ENCODE measurements around the gene DNMT3A. TPM values are rescaled to one million over a fixed set of nuclear protein-coding genes. Genes with fewer than 3 reads are reported as not detected.

The DNMT3A gene
- polyA plus RNA-seq, 2 donors = 5.0 to 7.3 TPM

DNA sequence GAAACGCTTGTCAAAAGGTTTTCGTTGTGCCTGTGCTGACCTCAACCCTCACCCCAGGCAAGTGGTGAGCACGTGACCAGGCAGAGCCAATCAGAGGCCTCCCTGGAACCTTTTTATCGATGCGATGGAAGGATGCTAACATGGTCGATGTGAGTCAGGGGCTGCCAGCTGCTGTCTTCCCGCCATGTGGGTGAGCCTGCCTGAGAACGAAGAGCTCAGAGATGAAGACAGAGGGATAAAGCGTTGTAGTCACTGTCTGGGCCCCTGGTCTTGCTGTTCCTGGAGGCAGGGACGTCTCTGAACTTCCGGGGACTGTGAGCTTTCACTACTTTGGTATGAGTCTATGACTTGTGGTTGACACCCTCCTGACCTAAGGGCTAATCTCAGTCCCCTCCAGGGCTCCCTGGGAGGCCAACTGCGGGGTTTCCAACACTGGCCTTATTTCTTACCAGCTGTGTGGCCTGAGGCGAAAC is 18.6 kb downstream of the DNMT3A start:
- Histone ChIP-seq H3K27me3 (ENCODE audit: control insufficient read depth in 1 of 2, insufficient read depth in 2 of 2, low read length in 2 of 2) (no peaks in the 10 kb centered on the region), H3K9me3 (ENCODE audit: control insufficient read depth in 2 of 2, insufficient read depth in 1 of 2, low read depth in 1 of 2, low read length in 1 of 2) (peaks cover 6 to 10% of the 10 kb centered on the region in 2 donors), H3K27ac (ENCODE audit: low read depth in 2 of 2, low read length in 1 of 2) (peak overlapping the region in 1 of 2 donors; percentile 18), H3K4me1 (ENCODE audit: control insufficient read depth in 2 of 2, insufficient read depth in 2 of 2, low read length in 1 of 2) (peaks cover 11 to 14% of the 10 kb centered on the region in 2 donors), H3K36me3 (ENCODE audit: control insufficient read depth in 2 of 2, insufficient read depth in 2 of 2, low read length in 1 of 2) (peaks cover 0 to 3% of the 10 kb centered on the region in 2 donors), H3K4me3 (ENCODE audit: low read depth in 1 of 2, low read length in 2 of 2) (no peak overlapping the region)
- 54 to 64% methylated on average over 13 of the region's 13 CpGs for WGBS, 2 donors

DNA sequence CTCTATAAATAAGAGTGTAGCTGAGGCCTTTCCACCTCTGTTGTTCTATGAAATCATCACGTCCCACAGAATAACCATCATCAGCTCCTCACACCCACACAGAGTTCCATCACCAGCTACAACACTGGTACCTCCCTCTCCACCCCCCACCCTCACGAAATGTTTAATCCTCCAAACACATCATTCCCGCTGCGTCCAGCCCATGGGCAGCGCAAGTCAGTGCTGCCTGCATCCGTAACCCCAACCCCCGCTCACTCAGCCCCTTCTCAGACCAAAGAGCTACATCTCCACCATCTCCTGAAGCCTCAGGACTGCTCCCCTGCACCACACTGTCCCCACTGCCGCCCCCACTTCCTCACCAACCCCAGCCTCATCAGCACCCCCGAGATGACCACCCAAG is 19.4 kb downstream of the DNMT3A start:
- peaks cover 0 to 3% of the 10 kb centered on the region in 2 donors for H3K36me3 ChIP-seq (ENCODE audit: control insufficient read depth in 2 of 2, insufficient read depth in 2 of 2, low read length in 1 of 2)
- WGBS, 2 donors = 78 to 83% methylated on average over 9 of the region's 9 CpGs
- H3K4me1 ChIP-seq (ENCODE audit: control insufficient read depth in 2 of 2, insufficient read depth in 2 of 2, low read length in 1 of 2) = peaks cover 11 to 14% of the 10 kb centered on the region in 2 donors
- no peak overlapping the region for H3K27ac ChIP-seq (ENCODE audit: low read depth in 2 of 2, low read length in 1 of 2)
- no peaks in the 10 kb centered on the region for H3K27me3 ChIP-seq (ENCODE audit: control insufficient read depth in 1 of 2, insufficient read depth in 2 of 2, low read length in 2 of 2)
- H3K4me3 ChIP-seq (ENCODE audit: low read depth in 1 of 2, low read length in 2 of 2) = no peak overlapping the region
- H3K9me3 ChIP-seq (ENCODE audit: control insufficient read depth in 2 of 2, insufficient read depth in 1 of 2, low read depth in 1 of 2, low read length in 1 of 2) = peaks cover 6 to 9% of the 10 kb centered on the region in 2 donors

DNA sequence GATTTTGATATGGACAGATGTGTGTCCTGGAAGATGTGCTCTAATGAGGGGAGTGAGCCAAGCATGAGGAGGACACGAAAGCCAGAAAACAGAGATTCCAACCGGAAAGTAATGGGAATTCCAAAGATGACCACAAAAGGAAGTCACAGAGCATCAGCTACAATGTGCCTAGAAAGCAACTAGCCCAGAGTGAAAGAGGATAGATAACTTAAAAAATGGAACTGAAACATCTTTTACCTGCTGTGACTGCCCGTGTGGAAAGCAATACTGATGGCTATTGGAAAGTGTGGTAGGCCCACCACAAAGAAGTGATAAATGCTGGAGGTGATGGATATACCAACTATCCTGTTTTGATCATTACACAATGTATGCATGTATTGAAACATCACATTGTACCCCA is 21.6 kb downstream of the DNMT3A start:
- peaks cover 14 to 23% of the 10 kb centered on the region in 2 donors for H3K4me1 ChIP-seq (ENCODE audit: control insufficient read depth in 2 of 2, insufficient read depth in 2 of 2, low read length in 1 of 2)
- H3K9me3 ChIP-seq (ENCODE audit: control insufficient read depth in 2 of 2, insufficient read depth in 1 of 2, low read depth in 1 of 2, low read length in 1 of 2) = no peaks in the 10 kb centered on the region
- WGBS, 2 donors = 76 to 77% methylated on average over 3 of the region's 3 CpGs
- H3K27ac ChIP-seq (ENCODE audit: low read depth in 2 of 2, low read length in 1 of 2) = no peak overlapping the region
- no peaks in the 10 kb centered on the region for H3K36me3 ChIP-seq (ENCODE audit: control insufficient read depth in 2 of 2, insufficient read depth in 2 of 2, low read length in 1 of 2)
- H3K4me3 ChIP-seq (ENCODE audit: low read depth in 1 of 2, low read length in 2 of 2) = no peak overlapping the region
- no peaks in the 10 kb centered on the region for H3K27me3 ChIP-seq (ENCODE audit: control insufficient read depth in 1 of 2, insufficient read depth in 2 of 2, low read length in 2 of 2)

DNA sequence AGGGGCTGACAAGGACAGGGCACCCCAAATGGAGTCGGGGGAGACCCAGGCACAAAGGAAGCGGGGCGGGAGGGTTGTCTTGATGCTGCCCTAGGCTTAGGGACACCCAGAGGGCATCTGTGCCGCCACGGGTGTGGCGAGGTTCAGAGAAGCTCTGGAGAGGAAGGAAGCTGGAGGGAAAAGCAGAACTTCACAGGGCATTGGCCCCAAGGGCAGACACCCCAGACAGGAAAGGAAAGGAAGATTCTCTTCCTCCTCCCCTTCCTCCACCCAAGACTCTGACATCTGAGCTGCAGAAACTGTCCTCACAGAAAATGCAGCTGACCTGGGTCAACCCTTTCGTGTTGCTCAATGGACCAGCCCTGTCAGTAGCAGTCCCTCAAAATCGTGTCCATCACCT is 25.6 kb downstream of the DNMT3A start:
- H3K9me3 ChIP-seq (ENCODE audit: control insufficient read depth in 2 of 2, insufficient read depth in 1 of 2, low read depth in 1 of 2, low read length in 1 of 2) = no peaks in the 10 kb centered on the region
- H3K27me3 ChIP-seq (ENCODE audit: control insufficient read depth in 1 of 2, insufficient read depth in 2 of 2, low read length in 2 of 2) = no peaks in the 10 kb centered on the region
- H3K36me3 ChIP-seq (ENCODE audit: control insufficient read depth in 2 of 2, insufficient read depth in 2 of 2, low read length in 1 of 2) = peaks cover 0 to 2% of the 10 kb centered on the region in 2 donors
- WGBS, 2 donors = 67 to 74% methylated on average over 8 of the region's 8 CpGs
- no peak overlapping the region for H3K4me3 ChIP-seq (ENCODE audit: low read depth in 1 of 2, low read length in 2 of 2)
- no peak overlapping the region for H3K27ac ChIP-seq (ENCODE audit: low read depth in 2 of 2, low read length in 1 of 2)
- peaks cover 6 to 21% of the 10 kb centered on the region in 2 donors for H3K4me1 ChIP-seq (ENCODE audit: control insufficient read depth in 2 of 2, insufficient read depth in 2 of 2, low read length in 1 of 2)

DNA sequence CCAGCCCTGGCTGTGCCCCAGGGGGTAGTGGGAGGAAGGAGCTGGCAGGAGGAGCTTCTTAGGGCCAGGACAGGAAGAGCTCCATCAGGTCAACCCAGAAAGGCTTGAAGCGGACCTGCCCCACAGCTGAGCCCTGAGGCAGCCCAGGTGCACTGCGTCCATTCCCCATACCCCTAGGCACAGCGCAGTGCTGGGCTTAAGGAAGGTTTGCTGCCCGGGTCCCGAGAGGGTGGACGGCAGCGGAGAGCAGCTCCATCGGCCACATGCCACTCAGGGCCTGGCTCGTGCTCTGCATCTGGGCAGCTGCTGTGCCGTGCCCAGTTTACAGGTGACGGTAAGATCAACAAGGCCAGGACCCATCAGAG is 26.4 kb downstream of the DNMT3A start:
- H3K4me1 ChIP-seq (ENCODE audit: control insufficient read depth in 2 of 2, insufficient read depth in 2 of 2, low read length in 1 of 2) = peaks cover 7 to 22% of the 10 kb centered on the region in 2 donors
- peak overlapping the region; percentile 37 to 59 for H3K27ac ChIP-seq (ENCODE audit: low read depth in 2 of 2, low read length in 1 of 2)
- peaks cover 0 to 2% of the 10 kb centered on the region in 2 donors for H3K36me3 ChIP-seq (ENCODE audit: control insufficient read depth in 2 of 2, insufficient read depth in 2 of 2, low read length in 1 of 2)
- 56 to 68% methylated on average over 11 of the region's 11 CpGs for WGBS, 2 donors
- H3K9me3 ChIP-seq (ENCODE audit: control insufficient read depth in 2 of 2, insufficient read depth in 1 of 2, low read depth in 1 of 2, low read length in 1 of 2) = no peaks in the 10 kb centered on the region
- no peak overlapping the region for H3K4me3 ChIP-seq (ENCODE audit: low read depth in 1 of 2, low read length in 2 of 2)
- H3K27me3 ChIP-seq (ENCODE audit: control insufficient read depth in 1 of 2, insufficient read depth in 2 of 2, low read length in 2 of 2) = no peaks in the 10 kb centered on the region

DNA sequence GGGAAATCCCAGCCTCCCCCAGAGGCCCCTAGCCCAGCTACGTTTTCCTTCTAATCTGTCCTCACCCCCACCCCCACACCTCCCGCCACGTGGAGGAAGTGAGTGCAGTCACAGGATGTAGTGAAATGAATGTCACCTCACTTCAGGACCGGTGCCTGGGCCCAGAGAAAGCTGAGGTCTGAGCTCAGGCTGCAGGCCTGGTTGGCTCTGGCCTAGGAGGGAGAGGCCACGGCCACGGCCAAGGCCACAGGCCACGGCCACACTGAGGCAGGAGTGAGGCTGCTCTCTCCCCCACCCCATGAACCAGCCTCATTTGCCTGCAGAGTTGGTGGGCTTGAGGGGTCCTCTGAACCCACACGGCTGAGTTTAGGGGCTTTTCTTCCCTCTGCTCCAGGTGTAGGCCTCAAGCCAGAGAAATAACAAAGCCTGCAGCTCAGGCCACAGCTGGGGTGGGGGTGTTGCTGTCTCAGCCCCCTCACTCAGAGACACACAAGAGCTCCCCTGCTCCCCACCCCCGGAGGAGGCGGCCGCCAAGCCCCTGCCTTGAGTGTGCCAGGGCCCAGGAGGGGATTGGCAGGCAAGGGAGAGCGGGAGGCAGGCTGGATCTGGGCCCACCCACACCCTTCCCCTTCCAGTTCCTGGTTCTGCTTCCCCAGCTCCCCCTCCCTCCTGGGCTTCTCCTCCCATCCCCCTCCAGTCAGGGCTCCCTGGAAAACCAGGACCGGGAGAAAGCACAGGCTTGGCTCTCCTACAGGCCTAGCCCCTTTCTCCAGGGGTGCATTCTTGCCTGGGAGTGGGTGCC is 27.0 kb downstream of the DNMT3A start:
- H3K4me3 ChIP-seq (ENCODE audit: low read depth in 1 of 2, low read length in 2 of 2) = no peak overlapping the region
- peaks cover 0 to 2% of the 10 kb centered on the region in 2 donors for H3K36me3 ChIP-seq (ENCODE audit: control insufficient read depth in 2 of 2, insufficient read depth in 2 of 2, low read length in 1 of 2)
- H3K27me3 ChIP-seq (ENCODE audit: control insufficient read depth in 1 of 2, insufficient read depth in 2 of 2, low read length in 2 of 2) = no peaks in the 10 kb centered on the region
- no peaks in the 10 kb centered on the region for H3K9me3 ChIP-seq (ENCODE audit: control insufficient read depth in 2 of 2, insufficient read depth in 1 of 2, low read depth in 1 of 2, low read length in 1 of 2)
- WGBS, 2 donors = 26 to 30% methylated on average over 13 of the region's 13 CpGs
- H3K27ac ChIP-seq (ENCODE audit: low read depth in 2 of 2, low read length in 1 of 2) = peak overlapping the region; percentile 37 to 67
- peaks cover 7 to 26% of the 10 kb centered on the region in 2 donors for H3K4me1 ChIP-seq (ENCODE audit: control insufficient read depth in 2 of 2, insufficient read depth in 2 of 2, low read length in 1 of 2)

DNA sequence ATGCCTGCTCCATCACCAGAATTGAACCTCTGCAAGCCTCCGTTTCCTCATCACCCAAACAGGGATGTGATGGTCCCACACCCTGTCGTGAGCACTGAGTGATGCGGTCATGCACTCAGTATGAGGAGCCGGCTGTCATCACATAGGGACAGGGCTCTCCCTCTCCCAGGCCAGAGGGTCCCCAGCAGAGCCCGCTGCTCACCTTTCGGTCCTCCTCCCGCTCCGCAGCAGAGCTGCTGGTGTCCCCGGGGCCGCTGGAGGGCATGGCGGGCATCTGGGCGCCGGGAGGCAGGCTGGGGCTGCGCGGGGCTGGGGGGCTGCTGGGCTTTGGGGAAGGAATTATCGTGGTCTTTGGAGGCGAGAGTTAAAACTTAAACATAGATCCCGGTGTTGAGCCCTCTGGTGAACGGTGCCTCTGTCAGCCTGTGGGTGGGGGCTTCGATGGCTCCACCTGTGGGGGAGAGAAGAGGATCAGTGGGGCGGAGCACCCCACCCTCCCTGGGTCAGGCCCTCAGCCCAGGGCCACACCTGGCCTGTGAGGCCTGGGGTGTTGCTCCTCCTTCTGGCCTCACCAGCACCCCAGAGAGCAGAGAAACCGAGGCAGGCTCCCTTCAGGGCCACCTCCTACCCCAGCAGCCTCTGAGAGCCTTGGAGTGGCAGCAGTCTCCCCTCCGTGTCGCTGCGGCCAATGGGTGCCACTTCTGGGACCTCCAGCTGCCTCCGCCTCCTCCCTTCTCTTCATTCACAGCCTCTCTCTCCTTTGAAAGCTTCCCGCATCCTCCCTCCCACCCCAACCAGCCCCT is 27.8 kb downstream of the DNMT3A start:
- no peaks in the 10 kb centered on the region for H3K9me3 ChIP-seq (ENCODE audit: control insufficient read depth in 2 of 2, insufficient read depth in 1 of 2, low read depth in 1 of 2, low read length in 1 of 2)
- peak overlapping the region in 1 of 2 donors; percentile 67 for H3K27ac ChIP-seq (ENCODE audit: low read depth in 2 of 2, low read length in 1 of 2)
- H3K27me3 ChIP-seq (ENCODE audit: control insufficient read depth in 1 of 2, insufficient read depth in 2 of 2, low read length in 2 of 2) = no peaks in the 10 kb centered on the region
- H3K4me3 ChIP-seq (ENCODE audit: low read depth in 1 of 2, low read length in 2 of 2) = no peak overlapping the region
- peaks cover 0 to 6% of the 10 kb centered on the region in 2 donors for H3K36me3 ChIP-seq (ENCODE audit: control insufficient read depth in 2 of 2, insufficient read depth in 2 of 2, low read length in 1 of 2)
- WGBS, 2 donors = 85% methylated on average over 27 of the region's 27 CpGs
- peaks cover 7 to 26% of the 10 kb centered on the region in 2 donors for H3K4me1 ChIP-seq (ENCODE audit: control insufficient read depth in 2 of 2, insufficient read depth in 2 of 2, low read length in 1 of 2)

DNA sequence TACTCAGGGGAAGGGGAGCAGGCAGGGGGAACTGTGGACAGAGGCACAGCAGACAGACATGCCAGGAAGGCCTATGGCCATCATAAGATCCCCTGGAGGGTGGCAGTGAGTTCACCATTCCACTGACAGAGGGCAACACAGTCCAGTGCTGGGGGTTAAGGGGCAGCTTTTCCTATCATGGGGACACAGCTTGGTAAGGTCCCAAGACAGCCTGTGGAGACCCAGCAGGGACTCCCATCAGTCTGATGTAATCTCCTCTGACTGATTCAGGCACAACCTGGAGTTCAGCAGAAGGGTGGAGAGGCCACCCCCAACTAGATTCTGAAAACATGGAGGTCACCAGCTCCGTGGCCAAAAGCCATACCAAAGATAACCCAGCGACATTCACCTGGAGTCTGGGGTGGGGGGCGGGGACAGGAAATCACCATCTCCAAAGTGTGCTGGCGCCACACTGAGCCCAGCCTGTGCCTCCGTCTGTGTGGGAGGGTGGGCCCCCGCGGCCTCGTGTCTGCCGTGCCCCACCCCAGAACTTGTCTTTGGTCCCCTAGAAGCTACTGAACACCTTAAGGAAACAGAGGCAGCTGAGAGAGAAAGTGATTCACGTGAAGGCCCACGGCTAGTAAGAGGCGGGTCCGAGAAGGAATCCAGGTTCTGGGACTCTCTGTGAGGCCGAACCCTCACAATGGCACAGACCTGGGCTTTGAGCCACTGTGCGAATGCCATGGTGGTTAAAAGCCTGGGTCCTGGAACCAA is 28.6 kb downstream of the DNMT3A start:
- Histone ChIP-seq H3K9me3 (ENCODE audit: control insufficient read depth in 2 of 2, insufficient read depth in 1 of 2, low read depth in 1 of 2, low read length in 1 of 2) (no peaks in the 10 kb centered on the region), H3K4me3 (ENCODE audit: low read depth in 1 of 2, low read length in 2 of 2) (no peak overlapping the region), H3K4me1 (ENCODE audit: control insufficient read depth in 2 of 2, insufficient read depth in 2 of 2, low read length in 1 of 2) (peaks cover 7 to 26% of the 10 kb centered on the region in 2 donors), H3K27me3 (ENCODE audit: control insufficient read depth in 1 of 2, insufficient read depth in 2 of 2, low read length in 2 of 2) (no peaks in the 10 kb centered on the region), H3K36me3 (ENCODE audit: control insufficient read depth in 2 of 2, insufficient read depth in 2 of 2, low read length in 1 of 2) (peaks cover 0 to 9% of the 10 kb centered on the region in 2 donors), H3K27ac (ENCODE audit: low read depth in 2 of 2, low read length in 1 of 2) (no peak overlapping the region)
- WGBS, 2 donors = 68 to 75% methylated on average over 15 of the region's 15 CpGs
